Astrocyte of the spinal cord (primary cell): ENCODE data around the gene PHOX2B.

ENCODE experiments used
- DNase-seq: peaks from one replicate; pipeline ENCODE4 v3.0.0; 2011; ENCODE audit warnings: low read depth, low spot score
- H3K4me3 ChIP-seq: 2 replicates; pipeline ENCODE4 v1.5.1; 2011; ENCODE audit warnings: low read depth, mild to moderate bottlenecking, low read length, moderate library complexity
- in situ Hi-C: cut with HindIII; loops from 2 replicates; pipeline ENCODE4 v1.10.0; 2017; ENCODE audit warnings: low sequenced_read_pairs
- TF ChIP-seq, protein P1 (sequence below): IDR thresholded peaks from 2 replicates; pipeline ENCODE4 v1.5.1; 2012; ENCODE audit warnings: low read depth, mild to moderate bottlenecking, low read length, inconsistent platforms

The PHOX2B gene

DNA sequence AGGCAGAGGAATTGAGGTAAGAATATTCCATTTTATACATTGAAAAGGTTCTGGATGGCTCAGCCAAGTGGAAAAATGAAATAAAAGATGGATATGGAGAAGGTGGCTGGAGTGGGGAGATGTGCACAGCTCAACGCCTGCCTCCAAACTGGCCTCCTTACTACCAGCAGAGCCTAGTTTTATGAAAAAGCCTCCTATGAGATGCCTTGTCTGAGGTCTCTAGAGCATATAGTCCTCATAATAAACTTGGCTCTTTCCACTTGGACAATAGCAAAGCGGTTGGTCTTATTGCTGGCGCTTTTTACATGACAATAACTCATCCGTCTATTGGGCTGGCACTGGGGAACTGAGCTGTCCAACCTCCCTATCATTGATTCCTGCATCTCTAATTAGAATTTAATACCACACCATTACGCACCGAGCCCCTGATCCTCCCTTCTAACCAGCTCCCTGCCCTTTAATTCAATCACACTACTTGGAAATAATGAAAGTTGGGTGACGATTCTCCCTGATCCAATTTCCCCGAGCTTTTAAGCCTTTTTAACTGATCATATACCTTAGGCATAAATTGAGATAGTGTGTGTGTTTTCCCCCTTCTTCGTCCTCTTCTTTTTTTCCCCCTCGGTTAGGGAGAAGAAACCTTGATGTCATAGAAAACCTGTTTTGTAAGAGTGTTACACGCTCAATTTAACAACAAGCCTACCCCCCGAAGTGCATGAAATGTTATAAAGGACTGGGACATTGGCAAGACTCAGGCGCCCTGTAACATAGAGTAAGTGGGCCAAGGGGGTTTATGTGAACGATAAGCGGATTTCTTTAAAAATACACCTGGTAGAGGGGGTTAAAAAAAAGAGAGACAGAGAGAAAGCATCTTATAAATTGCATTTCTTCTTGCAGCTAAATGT lies at the start of gene PHOX2B:
Gene PHOX2B, minus strand, starts transcription at position 155 of the 905 bp plus-strand sequence. Its CDS starts 115 bp downstream, at position 40.
- TF ChIP-seq, protein P1, sequence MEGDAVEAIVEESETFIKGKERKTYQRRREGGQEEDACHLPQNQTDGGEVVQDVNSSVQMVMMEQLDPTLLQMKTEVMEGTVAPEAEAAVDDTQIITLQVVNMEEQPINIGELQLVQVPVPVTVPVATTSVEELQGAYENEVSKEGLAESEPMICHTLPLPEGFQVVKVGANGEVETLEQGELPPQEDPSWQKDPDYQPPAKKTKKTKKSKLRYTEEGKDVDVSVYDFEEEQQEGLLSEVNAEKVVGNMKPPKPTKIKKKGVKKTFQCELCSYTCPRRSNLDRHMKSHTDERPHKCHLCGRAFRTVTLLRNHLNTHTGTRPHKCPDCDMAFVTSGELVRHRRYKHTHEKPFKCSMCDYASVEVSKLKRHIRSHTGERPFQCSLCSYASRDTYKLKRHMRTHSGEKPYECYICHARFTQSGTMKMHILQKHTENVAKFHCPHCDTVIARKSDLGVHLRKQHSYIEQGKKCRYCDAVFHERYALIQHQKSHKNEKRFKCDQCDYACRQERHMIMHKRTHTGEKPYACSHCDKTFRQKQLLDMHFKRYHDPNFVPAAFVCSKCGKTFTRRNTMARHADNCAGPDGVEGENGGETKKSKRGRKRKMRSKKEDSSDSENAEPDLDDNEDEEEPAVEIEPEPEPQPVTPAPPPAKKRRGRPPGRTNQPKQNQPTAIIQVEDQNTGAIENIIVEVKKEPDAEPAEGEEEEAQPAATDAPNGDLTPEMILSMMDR: no peak
- in situ Hi-C loops: no loop called here
- H3K4me3 ChIP-seq: no peak within 1 kb of the TSS
- no peak for DNase-seq

DNA sequence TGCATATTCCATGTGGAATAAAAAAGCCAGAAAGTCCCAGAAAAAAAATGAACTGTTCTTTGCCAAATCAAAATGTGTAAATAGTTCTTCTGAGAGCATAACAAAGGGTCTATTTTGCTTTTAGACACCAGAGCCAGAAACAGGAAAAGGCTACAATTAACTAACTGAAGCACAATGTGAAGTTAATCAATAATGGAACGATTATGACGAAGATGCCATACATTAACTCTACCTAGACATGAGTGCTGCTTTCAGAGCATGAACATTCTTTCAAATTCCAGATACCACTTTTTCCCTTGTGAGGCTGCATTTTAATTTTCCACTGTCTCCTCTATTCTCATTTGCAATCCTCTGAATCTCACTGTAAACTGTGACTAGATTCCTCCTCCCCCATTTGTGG lies 48.7 kb upstream of the PHOX2B start:
- no peak for DNase-seq
- in situ Hi-C loops: no loop called here
- no peak overlapping the region for H3K4me3 ChIP-seq
- TF ChIP-seq, protein P1: no peak

DNA sequence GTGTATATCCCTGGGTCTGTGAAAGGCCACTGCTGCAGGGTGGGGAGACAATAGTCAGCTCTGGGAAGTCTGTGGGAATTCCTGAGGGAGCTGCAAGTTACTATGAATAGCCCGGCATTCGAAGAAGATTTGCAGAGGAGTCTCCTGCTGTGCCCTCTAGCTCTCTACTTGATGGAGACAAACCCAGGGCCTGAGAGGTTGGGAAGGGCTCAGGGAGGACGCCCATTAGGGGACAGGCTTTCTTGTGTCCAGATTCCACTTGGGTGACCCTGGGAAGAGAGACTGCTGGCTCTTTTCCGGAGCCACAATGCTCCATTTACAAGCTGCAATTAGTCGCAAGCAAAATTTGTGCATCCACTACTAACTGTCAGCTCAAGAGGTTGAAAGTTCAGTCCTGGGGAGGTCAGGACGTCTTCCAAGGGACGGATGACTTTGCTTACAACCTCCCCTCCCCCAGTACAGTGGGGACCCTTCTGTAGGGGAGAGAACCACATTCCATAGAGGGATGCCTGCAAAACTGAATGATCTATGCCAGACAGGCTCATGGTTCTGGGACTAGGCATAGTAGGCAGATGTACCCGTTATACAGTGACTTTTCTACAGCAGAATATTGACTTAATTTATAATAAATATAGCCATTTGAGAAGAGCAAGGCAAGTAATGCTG lies 48.2 kb upstream of the PHOX2B start:
- DNase-seq: no peak
- TF ChIP-seq, protein P1: no peak
- no peak overlapping the region for H3K4me3 ChIP-seq
- in situ Hi-C loops: no loop called here

DNA sequence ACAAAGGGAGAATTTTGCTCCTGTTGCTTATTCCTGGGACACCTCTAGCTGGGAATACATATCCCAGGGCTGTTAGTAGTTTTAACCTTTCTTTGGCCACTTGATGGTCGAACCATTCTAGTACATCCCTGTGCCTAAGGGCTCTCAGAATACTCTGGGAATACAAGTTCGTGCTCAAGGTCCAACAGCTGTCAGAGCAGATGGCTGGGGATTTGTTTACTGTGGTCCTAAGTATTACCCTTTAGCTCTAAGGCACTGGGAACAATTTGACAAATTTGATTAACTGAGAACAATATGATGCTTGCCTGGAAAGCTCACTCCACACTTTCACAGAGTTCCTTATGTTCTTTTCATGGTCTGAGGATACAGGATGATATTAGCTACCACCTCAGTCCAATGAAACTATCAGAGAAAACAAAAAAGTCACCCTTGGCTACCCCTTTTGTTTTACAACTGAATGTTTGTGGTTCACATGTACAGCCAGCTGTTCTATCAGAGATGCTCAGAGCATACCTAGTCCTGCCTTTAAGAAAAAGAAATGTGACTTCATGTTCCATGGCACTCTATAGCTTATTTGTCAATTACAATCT lies 47.4 kb upstream of the PHOX2B start:
- in situ Hi-C loops: no loop called here
- TF ChIP-seq, protein P1: no peak
- no peak overlapping the region for H3K4me3 ChIP-seq
- no peak for DNase-seq

DNA sequence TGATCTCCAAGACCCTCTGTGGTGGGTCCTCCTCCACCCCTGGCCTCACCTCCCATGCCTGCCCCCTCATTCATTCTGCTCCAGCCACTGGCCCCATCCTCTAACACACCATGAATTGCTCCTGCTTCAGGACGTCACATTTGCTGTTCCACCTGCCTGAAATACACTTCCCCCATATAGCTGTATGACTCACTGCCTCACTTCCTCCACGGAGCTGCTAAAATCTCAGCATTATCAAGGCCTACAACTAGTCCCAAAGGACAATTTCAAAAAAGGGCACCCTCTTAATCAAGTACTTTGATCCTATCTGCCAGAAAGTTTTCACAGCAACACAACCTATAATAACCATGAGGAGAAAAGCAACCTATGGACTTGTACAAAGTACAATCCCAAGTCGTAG lies 43.6 kb upstream of the PHOX2B start:
- DNase-seq: no peak
- no peak overlapping the region for H3K4me3 ChIP-seq
- TF ChIP-seq, protein P1: no peak
- in situ Hi-C loops: no loop called here

DNA sequence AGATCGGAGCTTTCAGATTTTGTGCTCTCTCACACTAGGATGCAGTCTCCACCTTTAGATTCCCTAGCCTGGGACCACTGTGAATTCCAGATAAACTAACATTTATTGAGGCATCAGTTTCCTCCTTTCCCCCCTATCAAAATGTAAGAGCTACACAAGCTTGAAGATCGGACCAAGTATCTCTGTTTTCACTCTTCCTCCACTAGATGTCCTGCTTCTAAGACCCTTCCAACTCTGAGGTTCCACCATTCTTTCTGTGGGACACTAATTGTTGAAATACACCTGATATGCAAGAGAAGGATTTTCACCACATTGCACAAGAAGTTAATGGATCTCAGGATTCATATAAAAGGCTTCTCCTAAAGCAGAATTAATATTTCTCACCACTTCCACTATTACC lies 43.0 kb upstream of the PHOX2B start:
- no peak for DNase-seq
- no peak overlapping the region for H3K4me3 ChIP-seq
- in situ Hi-C loops: no loop called here
- TF ChIP-seq, protein P1: no peak
